Liver (tissue), 3 donors: ENCODE data around the gene FBXO21.

Experiments used
- CTCF ChIP-seq: fragments of 150-350 bp; IDR thresholded peaks from 2 replicates; pipeline ENCODE4 v1.5.1; 2017; ENCODE audit warnings: improper control_type of control experiment, low read depth, low read length; ENCODE audit not compliant: missing input control
- EGR1 ChIP-seq, 2 donors: IDR thresholded peaks; 2 replicates each; pipeline ENCODE4 v1.6.1; 2016 to 2018; ENCODE audit warnings: antibody characterized with exemption in 2 of 2, low read depth in 2 of 2
- RAD21 ChIP-seq, 2 donors: IDR thresholded peaks; 2 replicates each; pipeline ENCODE4 v1.6.1; 2016; ENCODE audit warnings: antibody characterized with exemption in 2 of 2, mild to moderate bottlenecking in 2 of 2
- REST ChIP-seq: IDR thresholded peaks from 2 replicates; pipeline ENCODE4 v1.6.1; 2016; ENCODE audit warnings: antibody characterized with exemption, mild to moderate bottlenecking
- donor health status: healthy.
- donor health status: healthy.

DNA sequence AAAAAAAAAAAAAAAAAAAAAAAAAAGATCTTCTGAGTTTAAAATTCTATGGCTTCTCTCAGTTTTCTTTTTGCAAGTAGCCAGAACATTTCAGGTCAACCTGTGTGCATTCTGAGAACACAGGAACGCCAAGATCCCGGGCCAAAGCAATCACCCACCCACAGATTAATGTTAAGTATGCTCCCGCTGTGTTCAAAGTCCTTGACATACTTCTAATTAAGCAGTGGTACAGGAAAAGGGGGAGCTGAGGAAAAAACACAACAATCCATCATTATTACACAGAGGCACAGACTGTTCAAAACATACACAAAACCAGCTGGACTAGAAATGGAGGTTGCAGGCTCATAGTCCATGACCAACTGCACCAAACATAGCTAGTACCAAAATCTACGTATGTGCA is 2.8 kb downstream of the FBXO21 start:
- TF ChIP-seq CTCF (no peak), EGR1 (IDR thresholded peaks at IDR 0.05; ENCODE audit: low read depth in 2 of 2) (no peak), REST (no peak), RAD21 (IDR thresholded peaks at IDR 0.05) (no peak)
